ENCODE data around the gene FSIP1.

DNA sequence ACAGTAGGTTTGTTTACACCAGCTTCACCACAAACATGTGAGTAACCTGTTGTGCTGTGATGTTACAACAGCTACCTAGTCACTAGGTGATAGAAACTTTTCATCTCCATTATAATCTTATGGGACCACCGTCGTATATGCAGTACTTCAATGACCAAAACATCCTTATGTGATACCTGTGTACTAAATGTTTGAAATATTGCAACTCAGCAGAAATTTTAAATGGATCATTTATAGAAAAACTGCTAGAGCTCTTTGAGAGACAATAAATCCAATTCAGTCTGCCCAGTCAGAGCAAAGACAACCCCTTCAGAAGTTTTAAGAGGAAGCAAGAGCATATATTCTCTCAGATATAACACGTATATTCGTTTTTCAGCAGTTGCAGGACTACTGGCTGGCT lies 128.3 kb downstream of the FSIP1 start:
- TF ChIP-seq POLR2A (IDR thresholded peaks at IDR 0.05) = no peak
- TF ChIP-seq, protein P1, sequence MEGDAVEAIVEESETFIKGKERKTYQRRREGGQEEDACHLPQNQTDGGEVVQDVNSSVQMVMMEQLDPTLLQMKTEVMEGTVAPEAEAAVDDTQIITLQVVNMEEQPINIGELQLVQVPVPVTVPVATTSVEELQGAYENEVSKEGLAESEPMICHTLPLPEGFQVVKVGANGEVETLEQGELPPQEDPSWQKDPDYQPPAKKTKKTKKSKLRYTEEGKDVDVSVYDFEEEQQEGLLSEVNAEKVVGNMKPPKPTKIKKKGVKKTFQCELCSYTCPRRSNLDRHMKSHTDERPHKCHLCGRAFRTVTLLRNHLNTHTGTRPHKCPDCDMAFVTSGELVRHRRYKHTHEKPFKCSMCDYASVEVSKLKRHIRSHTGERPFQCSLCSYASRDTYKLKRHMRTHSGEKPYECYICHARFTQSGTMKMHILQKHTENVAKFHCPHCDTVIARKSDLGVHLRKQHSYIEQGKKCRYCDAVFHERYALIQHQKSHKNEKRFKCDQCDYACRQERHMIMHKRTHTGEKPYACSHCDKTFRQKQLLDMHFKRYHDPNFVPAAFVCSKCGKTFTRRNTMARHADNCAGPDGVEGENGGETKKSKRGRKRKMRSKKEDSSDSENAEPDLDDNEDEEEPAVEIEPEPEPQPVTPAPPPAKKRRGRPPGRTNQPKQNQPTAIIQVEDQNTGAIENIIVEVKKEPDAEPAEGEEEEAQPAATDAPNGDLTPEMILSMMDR (IDR thresholded peaks at IDR 0.05) = no peak

Measured in ovary (tissue), 3 donors.